Heart left ventricle (tissue), 13 donors: Measurements from ENCODE around the gene NR2C2AP.

Source experiments
- CTCF ChIP-seq, 12 donors: fragments of 200-600 bp; sonication (generic) in 4 of 12; IDR thresholded peaks; one replicate each; pipeline versions ENCODE4 v1.5.0 to v1.8.0; 2018 to 2022; ENCODE audit warnings: antibody characterized with exemption in 12 of 12, mild to moderate bottlenecking in 5 of 12
- POLR2A ChIP-seq, 2 donors: fragments of 450-650 bp; IDR thresholded peaks; one replicate each; pipeline ENCODE4 v1.6.1; 2017; ENCODE audit warnings: antibody characterized with exemption in 2 of 2, mild to moderate bottlenecking in 2 of 2, moderate library complexity in 2 of 2
- donor health status: ischemic (EF 13 %, LVEDD 7.1; RV severe dilation, severe dysfunction).
- donor health status: DM: no; HTN: yes; CAD: no.
- donor health status: DM: no; HTN: no; CAD: no.
- donor health status: ischemic (EF 25% LVEDD 6.9; RV normal size, moderate dysfunction).
- donor health status: ischemic (EF 25% LVEDD 5.7; RV mildly dilated, moderate dysfunction).
- donor health status: ischemic (EF 35%, LVEDD 5.7; RV mildly dilated, moderate dysfunction).
- donor health status: nonischemic (EF 11% LVEDD 7.7; RV severe dilation, severe dysfunction).
- donor health status: DM: yes; HTN: yes; CAD: no.
- donor health status: PGD.
- donor health status: ischemic (EF 29% LVEDD 5.4; RV normal size, mild dysfunction).
- donor health status: nonischemic (EF 23%, LVEDD 6.1; RV moderate dilation, normal function).

- TF ChIP-seq POLR2A (IDR thresholded peaks at IDR 0.05): no peak
- no peak for TF ChIP-seq CTCF (IDR thresholded peaks at IDR 0.05)
These were observed 21.1 kb upstream of the NR2C2AP start for GRCh38 chr19:19224150-19224851.
